A549 (cell line): ENCODE results near the gene MRFAP1.

Source experiments
- CEBPB ChIP-seq, 2 experiments: fragments of >200 bp in 1 of 2; sonication (Bioruptor Twin) in 1 of 2; formaldehyde crosslinking in 1 of 2; IDR thresholded peaks; 2 replicates each; pipeline ENCODE4 v1.6.1; 2012 to 2016
- EP300 ChIP-seq, 2 experiments: fragments of >200 bp; sonication (Bioruptor Twin); formaldehyde crosslinking; IDR thresholded peaks; 2 replicates in 1 of 2; 3 replicates in 1 of 2; pipeline ENCODE4 v1.6.1; 2016 to 2017
- POLR2A ChIP-seq: IDR thresholded peaks from 2 replicates; pipeline ENCODE4 v1.6.1; 2012; ENCODE audit warnings: mild to moderate bottlenecking, low read length
- RFX5 ChIP-seq: fragments of 450-650 bp; IDR thresholded peaks from 2 replicates; pipeline ENCODE4 v1.7.1; 2014; ENCODE audit warnings: antibody characterized with exemption, mild to moderate bottlenecking, moderate library complexity
- TF ChIP-seq, protein P1 (sequence below): IDR thresholded peaks from 2 replicates; pipeline ENCODE4 v1.6.1; 2012
- TF ChIP-seq, protein P2 (sequence below): fragments of >200 bp; sonication (Bioruptor Twin); formaldehyde crosslinking; IDR thresholded peaks from 3 replicates; pipeline ENCODE4 v1.5.1; 2016

DNA sequence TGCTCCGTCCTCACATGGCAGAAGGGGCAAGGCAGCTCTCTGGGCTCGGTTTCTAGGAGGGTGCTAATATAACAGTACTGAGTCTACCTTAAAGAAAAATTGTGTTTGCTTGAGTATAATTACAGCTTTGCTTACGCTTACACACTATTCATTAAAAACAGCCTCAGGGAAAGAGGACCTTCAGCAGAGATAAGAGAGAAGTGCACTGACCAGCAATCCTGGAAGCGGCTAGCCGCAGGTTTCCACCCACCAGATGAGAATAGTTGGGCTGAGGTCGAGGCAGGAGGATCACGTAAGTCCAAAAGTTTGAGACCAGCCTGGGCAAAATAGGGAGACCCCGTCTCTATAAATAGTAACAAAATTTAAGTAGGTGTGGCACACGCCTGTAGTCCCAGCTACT, 15.2 kb upstream of the MRFAP1 start:
- TF ChIP-seq POLR2A, result no peak
- no peak for TF ChIP-seq CEBPB (IDR thresholded peaks at IDR 0.05)
- TF ChIP-seq, protein P1, sequence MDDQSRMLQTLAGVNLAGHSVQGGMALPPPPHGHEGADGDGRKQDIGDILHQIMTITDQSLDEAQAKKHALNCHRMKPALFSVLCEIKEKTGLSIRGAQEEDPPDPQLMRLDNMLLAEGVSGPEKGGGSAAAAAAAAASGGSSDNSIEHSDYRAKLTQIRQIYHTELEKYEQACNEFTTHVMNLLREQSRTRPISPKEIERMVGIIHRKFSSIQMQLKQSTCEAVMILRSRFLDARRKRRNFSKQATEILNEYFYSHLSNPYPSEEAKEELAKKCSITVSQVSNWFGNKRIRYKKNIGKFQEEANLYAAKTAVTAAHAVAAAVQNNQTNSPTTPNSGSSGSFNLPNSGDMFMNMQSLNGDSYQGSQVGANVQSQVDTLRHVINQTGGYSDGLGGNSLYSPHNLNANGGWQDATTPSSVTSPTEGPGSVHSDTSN, result no peak
- no peak for TF ChIP-seq RFX5
- TF ChIP-seq, protein P2, sequence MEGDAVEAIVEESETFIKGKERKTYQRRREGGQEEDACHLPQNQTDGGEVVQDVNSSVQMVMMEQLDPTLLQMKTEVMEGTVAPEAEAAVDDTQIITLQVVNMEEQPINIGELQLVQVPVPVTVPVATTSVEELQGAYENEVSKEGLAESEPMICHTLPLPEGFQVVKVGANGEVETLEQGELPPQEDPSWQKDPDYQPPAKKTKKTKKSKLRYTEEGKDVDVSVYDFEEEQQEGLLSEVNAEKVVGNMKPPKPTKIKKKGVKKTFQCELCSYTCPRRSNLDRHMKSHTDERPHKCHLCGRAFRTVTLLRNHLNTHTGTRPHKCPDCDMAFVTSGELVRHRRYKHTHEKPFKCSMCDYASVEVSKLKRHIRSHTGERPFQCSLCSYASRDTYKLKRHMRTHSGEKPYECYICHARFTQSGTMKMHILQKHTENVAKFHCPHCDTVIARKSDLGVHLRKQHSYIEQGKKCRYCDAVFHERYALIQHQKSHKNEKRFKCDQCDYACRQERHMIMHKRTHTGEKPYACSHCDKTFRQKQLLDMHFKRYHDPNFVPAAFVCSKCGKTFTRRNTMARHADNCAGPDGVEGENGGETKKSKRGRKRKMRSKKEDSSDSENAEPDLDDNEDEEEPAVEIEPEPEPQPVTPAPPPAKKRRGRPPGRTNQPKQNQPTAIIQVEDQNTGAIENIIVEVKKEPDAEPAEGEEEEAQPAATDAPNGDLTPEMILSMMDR, result no peak
- TF ChIP-seq EP300 (IDR thresholded peaks at IDR 0.05), result no peak
